ELF-1 (cell line): Measurements from ENCODE around the gene ZDHHC8.

Experiments
- DNase-seq: peaks from one replicate; pipeline ENCODE4 v3.0.0-alpha.2; 2016; ENCODE audit warnings: low read depth, low spot score

ZDHHC8 gene

DNA sequence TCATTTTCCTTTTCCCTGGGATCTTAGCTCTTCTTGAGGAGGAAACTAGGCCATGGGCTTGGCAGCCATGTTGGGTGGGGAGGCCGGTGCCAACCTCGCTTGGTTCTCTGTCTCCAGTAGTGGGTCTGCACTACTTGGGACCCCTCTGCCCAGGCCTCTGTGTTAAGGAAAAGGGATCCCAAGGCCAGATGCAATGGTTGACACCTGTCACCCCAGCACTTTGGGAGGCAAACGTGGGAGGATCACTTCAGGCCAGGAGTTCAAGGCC is 1.9 kb upstream of the ZDHHC8 start:
- no peak for DNase-seq

GRCh38 chr22:20130319-20130718 is 1.3 kb upstream of the ZDHHC8 start:
- no peak for DNase-seq

DNA sequence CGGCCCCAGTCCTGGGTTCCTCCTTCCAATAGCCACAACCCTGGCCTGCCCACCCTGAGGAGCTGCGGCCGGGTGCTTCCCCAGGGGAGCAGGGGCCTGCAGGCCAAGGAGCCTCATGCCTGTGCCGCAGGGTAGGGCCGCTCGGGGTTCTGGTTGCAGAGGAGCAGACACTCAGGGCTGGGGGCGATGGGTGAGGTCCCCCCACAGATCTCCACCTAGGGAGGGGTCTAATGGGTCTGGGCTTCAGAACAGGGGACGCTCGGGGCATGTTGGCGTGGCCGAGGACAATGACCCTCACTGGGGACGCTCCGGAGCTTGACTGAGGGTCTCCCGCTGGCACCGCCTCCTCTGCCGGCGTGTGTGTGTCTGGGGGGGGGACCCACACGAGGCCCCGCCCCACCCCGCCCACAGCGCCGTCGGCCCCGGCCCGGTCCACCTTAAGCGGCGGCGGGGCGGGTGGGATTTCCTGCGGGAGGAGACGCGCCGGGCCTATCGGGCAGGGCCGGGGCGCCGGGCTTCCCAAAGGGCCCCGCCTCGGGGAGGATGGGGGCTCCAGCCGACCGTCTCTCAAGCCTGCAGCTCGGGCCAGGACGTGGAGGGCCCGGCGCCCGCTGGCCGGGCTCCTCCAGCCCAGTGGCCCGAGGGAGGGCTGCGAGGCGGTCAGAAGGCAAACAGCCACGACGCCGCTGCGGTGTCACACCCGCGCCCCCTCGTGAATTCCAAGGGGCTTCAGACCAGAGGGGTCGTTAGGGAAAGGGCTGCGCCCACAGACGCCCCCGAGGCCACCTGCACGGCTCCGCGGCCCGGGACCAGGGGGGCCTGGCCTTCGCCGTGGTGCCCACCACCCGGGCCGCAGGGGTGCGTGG is 640 bp upstream of the ZDHHC8 start:
- peak; percentile 56 for DNase-seq

GRCh38 chr22:20131859-20132685 is 468 bp downstream of the ZDHHC8 start:
- DNase-seq = no peak

DNA sequence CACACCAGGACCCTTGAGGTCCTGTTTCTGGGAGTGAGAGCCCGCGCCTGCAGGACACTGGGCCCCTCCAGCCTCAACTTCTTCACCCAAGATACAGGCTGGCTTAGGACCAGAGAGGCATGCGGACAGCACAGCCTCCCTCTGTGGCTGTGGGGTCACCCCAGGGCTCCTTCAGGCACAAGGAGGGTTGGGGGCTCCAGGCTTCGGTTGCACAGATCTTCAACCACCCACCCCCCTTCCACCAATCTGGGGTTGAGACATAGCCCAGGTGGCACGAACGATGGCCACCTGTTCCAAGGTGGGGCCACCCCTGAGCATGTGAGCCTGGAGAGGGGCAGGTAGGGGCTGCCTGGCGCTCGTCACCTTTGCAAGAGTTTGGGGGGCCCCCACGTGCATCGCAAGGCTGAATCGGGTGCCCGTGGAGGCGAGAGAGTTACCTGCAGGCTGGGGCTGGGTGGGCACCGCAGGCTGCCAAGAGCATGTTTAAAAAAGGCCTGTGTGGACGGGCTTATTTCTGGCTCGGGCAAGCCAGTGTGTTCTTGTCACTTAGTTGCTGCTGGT is 1.2 kb downstream of the ZDHHC8 start:
- no peak for DNase-seq

- no peak for DNase-seq
Observed at GRCh38 chr22:20133930-20134549, 2.4 kb downstream of the ZDHHC8 start.

DNA sequence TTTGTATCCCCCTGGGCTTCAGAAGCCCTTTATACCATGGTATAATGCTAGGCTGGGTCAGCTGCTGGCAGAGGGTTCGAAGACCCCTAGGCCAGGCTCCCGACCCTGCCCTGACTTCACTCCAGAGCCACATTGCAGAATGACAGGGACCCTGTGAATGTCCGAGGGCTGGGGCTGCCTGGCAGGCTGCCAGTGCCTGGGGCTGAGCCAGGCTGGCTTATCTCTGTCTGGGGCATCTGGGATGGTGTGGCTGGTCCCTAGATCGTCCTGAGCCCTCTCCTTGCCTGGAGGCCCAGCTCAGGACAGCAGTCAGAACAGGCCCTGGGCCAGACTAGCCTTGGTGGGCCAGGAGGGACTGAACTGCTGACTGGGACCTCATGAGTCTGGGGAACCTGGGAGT is 3.7 kb downstream of the ZDHHC8 start:
- no peak for DNase-seq

DNA sequence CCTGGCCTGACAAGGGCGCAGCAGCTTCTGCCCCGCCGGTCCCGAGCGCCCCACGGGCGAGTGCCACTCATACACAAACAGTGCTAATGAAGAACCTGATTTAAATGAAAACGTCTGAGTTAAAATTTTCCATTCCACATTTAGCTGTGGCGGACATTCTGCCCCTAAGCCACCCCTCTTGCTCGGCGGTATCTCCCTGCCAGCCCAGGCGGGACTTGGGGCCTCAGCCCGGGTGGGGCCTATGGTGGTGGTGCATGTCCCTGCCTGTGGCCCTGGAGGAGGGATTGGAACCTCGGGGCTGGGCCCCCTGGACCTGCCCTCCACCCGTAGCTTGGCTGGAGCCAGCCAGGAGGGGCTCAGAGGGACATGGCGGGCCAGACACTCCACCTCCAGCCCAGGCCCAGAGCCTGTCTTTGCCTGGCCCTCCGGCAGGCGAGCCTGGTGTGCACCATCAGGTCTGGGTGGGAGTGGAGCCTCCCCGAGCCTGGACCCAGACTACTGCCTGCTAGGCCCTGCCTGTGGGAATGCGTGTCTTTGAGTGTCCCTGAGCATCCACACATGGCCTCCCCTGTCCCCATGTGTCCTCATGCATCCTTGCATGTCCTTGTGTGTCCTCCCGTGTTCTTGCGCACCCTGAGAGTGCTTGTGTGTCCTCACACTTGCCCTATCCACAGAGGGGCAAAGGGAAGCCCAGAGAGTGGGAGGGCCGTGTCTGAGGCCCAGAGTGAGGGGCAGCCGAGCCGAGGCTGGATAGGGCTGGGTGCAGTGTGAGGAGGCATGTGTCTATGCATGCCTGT is 4.4 kb downstream of the ZDHHC8 start:
- no peak for DNase-seq

GRCh38 chr22:20136603-20136873 is 4.9 kb downstream of the ZDHHC8 start:
- no peak for DNase-seq

DNA sequence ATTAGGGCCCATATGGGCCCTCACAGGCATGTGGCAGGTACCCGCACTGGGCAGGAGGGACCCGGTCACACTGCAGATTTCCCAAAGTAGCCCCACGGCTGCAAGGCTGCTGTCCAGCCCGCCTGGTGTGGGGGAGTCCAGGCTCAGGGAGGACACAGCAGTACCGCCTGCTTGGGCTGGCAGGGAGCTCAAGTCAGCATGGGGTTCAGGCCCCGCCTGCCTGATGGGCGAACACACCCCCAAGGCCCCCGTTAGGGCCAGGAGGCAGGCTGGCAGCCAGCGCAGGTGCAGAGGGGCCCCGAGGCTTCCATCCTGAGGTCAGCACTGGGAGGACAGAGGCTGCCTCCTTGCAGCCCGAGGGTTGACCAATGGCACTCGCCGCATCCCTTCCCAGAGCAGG is 5.5 kb downstream of the ZDHHC8 start:
- DNase-seq = no peak

DNA sequence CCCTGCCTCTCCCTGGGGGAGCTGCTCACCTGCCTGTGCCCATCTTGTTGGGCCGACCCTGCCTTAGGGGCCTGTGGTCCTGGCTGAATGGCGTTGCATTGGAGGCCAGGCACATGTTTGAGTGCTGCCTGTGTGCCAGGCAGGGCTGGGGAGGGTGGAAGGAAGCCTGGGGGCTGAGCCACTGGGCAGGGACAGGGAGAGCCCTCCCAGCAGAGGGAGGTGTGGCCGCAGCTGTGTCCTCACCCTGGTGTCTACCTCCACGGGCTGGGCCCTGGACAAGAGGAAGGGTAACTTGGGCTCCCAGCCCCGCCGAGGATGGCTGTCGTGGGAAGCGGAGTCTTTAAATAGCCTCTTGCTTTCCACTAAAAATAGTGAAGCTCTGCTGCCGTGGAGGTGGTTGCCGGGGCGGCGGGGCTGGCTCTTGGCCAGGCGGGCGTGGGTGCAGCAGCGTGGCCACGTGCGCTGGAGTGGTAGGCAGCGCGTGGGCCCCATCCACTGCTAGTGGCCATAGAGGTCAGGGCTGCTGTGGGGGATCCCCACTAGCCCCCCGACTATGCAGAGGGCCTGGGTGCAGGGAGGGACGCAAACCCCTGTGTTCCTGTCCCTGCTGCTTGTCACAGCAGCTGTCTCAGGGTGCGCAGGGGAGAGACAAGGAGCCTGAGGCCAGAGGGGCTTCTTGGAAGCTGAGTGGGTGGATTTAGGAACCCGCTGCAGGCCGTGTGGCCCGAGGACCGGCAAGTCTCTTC is 6.2 kb downstream of the ZDHHC8 start:
- no peak for DNase-seq

DNA sequence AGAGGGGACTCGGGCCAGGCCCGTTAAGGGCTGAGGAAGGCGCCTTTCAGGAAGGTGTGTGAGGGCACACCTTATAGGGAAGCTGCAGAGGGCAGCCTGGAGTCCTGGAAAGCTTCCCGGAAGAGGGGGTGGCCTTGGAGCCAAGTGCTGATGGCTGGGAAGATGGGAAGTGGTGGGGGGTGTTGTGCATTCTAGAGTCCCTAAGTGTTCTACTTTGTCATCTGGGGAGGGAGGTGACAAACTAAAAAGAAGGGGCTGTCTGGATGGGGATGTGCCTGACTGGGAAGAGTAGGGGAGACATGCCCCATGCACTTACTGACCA is 6.8 kb downstream of the ZDHHC8 start:
- no peak for DNase-seq

DNA sequence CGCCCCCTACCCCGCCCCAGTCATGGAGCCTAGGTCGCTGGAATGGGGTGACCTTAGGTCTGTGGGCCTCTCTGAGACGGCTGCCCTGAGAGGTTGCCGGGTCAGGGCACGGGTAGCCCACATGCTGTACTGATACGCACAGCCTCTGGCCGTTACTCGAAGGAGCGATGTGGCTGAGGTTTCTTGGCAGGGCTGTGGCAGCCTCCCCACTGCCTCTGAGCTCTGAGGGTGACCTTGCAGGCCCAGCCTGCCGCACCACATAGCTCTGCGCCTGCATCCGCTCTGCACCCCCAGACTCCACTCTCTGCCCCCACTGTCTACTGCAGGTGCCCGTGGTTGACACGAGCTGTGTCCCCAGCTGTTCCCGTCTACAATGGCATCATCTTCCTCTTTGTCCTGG is 7.3 kb downstream of the ZDHHC8 start:
- no peak for DNase-seq

DNA sequence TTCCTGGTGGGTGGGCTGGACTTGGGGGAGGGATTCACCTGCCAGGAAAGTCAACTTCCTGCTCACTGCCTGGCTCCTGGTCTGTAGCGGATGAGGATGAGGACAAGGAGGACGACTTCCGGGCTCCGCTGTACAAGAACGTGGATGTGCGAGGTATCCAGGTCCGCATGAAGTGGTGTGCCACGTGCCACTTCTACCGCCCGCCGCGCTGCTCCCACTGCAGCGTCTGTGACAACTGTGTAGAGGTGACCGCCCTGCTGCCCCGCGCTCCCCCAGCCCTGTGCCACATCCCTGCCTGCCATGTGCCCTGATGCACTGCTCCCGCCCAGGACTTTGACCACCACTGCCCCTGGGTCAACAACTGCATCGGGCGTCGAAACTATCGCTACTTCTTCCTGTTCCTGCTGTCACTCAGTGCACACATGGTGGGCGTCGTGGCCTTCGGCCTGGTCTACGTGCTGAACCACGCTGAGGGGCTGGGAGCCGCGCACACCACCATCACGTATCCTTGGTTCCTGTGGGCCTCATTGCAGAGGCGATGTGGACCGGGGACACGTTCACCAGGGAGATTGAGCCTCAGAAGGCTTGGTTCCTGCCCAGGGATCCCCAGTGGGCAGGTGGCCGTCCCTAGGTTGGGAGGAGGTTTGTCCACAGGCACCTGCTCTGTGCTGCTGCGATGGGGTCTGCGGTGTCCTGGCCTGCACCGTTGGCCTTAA is 7.9 kb downstream of the ZDHHC8 start:
- no peak for DNase-seq

DNA sequence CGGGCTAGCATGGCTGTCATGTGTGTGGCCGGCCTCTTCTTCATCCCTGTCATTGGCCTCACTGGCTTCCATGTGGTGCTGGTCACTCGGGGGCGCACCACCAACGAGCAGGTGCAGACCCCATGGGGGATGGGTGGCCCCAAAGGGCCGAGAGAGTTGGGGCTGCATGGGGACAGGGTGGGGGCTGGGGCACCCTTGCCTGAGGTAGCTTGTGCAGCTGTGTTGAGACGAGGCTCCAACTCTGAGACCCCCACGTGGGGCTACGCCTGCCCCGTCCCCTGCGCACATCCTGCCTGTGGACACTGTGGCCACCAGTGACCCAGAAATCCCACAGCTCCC is 8.5 kb downstream of the ZDHHC8 start:
- no peak for DNase-seq

GRCh38 chr22:20140521-20140964 is 8.9 kb downstream of the ZDHHC8 start:
- no peak for DNase-seq

GRCh38 chr22:20141186-20142077 is 9.8 kb downstream of the ZDHHC8 start:
- DNase-seq = no peak

DNA sequence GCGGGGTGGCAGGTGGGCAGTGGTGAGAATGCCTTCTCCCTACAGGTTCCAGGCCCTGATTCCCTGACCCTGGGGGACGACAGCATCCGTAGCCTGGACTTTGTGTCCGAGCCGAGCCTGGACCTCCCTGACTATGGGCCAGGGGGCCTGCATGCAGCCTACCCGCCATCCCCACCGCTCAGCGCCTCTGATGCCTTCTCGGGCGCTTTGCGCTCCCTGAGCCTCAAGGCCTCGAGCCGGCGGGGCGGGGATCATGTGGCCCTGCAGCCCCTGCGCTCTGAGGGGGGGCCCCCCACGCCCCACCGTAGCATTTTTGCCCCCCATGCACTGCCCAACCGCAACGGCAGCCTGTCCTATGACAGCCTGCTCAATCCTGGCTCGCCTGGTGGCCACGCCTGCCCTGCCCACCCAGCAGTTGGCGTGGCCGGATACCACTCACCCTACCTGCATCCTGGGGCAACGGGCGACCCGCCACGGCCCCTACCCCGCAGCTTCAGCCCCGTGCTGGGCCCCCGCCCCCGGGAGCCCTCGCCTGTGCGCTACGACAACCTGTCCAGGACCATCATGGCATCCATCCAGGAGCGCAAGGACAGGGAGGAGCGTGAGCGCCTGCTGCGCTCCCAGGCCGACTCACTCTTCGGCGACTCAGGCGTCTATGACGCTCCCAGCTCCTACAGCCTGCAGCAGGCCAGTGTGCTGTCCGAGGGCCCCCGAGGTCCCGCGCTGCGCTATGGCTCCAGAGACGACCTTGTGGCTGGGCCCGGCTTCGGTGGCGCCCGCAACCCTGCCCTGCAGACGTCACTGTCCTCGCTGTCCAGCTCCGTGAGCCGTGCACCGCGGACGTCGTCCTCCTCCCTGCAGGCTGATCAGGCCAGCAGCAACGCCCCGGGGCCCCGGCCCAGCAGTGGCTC is 11.4 kb downstream of the ZDHHC8 start:
- no peak for DNase-seq
